Measurements from ENCODE around the gene LRRC75B.
"Not testable (repeated sequence)": the region's sequence is repeated elsewhere in the genome, so short reads cannot be mapped to it uniquely, and the experiment has no call there.

Gene LRRC75B

GRCh38 chr22:24552503-24553286 is 40.2 kb downstream of the LRRC75B start:
- peaks cover 35 to 43% of the 10 kb centered on the region in 2 experiments for H3K36me3 ChIP-seq (ENCODE audit: control insufficient read depth in 1 of 2, insufficient read depth in 2 of 2, low read depth in 1 of 2, low read length in 2 of 2)
- not testable (repeated sequence) for H2BK12ac ChIP-seq (ENCODE audit: low read length in 2 of 2); H4K91ac ChIP-seq (ENCODE audit: low read length); H3K27ac ChIP-seq (ENCODE audit: low read length, poor library complexity, severe bottlenecking); H2AFZ ChIP-seq (ENCODE audit: low read depth, low read length); DNase-seq; H2BK5ac ChIP-seq (ENCODE audit: low read depth, low read length, poor library complexity, severe bottlenecking); H3K23ac ChIP-seq (ENCODE audit: low read length in 2 of 2); H2BK15ac ChIP-seq (ENCODE audit: low read depth, poor library complexity, severe bottlenecking); H3K9me3 ChIP-seq (ENCODE audit: control insufficient read depth, low read length); H2BK120ac ChIP-seq (ENCODE audit: low read depth, low read length); H4K8ac ChIP-seq (ENCODE audit: low read length); H3K14ac ChIP-seq (ENCODE audit: low read length in 2 of 2); H3K4me2 ChIP-seq (ENCODE audit: low read length, poor library complexity, severe bottlenecking); H3K4ac ChIP-seq (ENCODE audit: low read depth in 1 of 2, low read length in 2 of 2); H2AK5ac ChIP-seq (ENCODE audit: low read length, severe bottlenecking); H3K18ac ChIP-seq (ENCODE audit: low read depth in 1 of 2, low read length in 2 of 2); H3K27me3 ChIP-seq (ENCODE audit: control insufficient read depth in 1 of 2, insufficient read depth in 1 of 2, low read length in 2 of 2)
- peaks cover 26% of the 10 kb centered on the region for H3K4me1 ChIP-seq (ENCODE audit: control insufficient read depth, insufficient read depth, low read depth, low read length)
- peaks cover 36% of the 10 kb centered on the region for H3K79me1 ChIP-seq (replicated peaks; ENCODE audit: low read length, poor library complexity, severe bottlenecking)
- 95% methylated on average over 9 of the region's 10 CpGs for WGBS
- H3K4me3 ChIP-seq (ENCODE audit: insufficient read depth in 1 of 2, low read depth in 1 of 2, low read length in 2 of 2): peak overlapping the region in 1 of 2 experiments; percentile 87
- H3K9ac ChIP-seq (ENCODE audit: low read length): peak overlapping the region; percentile 96

- Histone ChIP-seq H3K36me3 (ENCODE audit: control insufficient read depth in 1 of 2, insufficient read depth in 2 of 2, low read depth in 1 of 2, low read length in 2 of 2) (peaks cover 49 to 54% of the 10 kb centered on the region in 2 experiments), H3K23ac (ENCODE audit: low read length in 2 of 2) (no peak overlapping the region), H2AFZ (ENCODE audit: low read depth, low read length) (no peak overlapping the region), H2BK5ac (ENCODE audit: low read depth, low read length, poor library complexity, severe bottlenecking) (no peak overlapping the region), H2BK15ac (ENCODE audit: low read depth, poor library complexity, severe bottlenecking) (no peak overlapping the region), H3K4me1 (ENCODE audit: control insufficient read depth, insufficient read depth, low read depth, low read length) (peaks cover 26% of the 10 kb centered on the region), H2BK12ac (ENCODE audit: low read length in 2 of 2) (no peak overlapping the region), H3K9ac (ENCODE audit: low read length) (peak overlapping the region; percentile 4), H2AK5ac (ENCODE audit: low read length, severe bottlenecking) (peak overlapping the region; percentile 10), H3K14ac (ENCODE audit: low read length in 2 of 2) (no peak overlapping the region), H3K4me2 (ENCODE audit: low read length, poor library complexity, severe bottlenecking) (no peak overlapping the region), H3K4ac (ENCODE audit: low read depth in 1 of 2, low read length in 2 of 2) (no peak overlapping the region), H4K8ac (ENCODE audit: low read length) (peak overlapping the region; percentile 61), H3K9me3 (ENCODE audit: control insufficient read depth, low read length) (no peaks in the 10 kb centered on the region), H3K27me3 (ENCODE audit: control insufficient read depth in 1 of 2, insufficient read depth in 1 of 2, low read length in 2 of 2) (no peaks in the 10 kb centered on the region), H3K27ac (ENCODE audit: low read length, poor library complexity, severe bottlenecking) (no peak overlapping the region), H3K4me3 (ENCODE audit: insufficient read depth in 1 of 2, low read depth in 1 of 2, low read length in 2 of 2) (no peak overlapping the region), H4K91ac (ENCODE audit: low read length) (peak overlapping the region; percentile 18), H2BK120ac (ENCODE audit: low read depth, low read length) (no peak overlapping the region), H3K79me1 (replicated peaks; ENCODE audit: low read length, poor library complexity, severe bottlenecking) (peaks cover 50% of the 10 kb centered on the region), H3K18ac (ENCODE audit: low read depth in 1 of 2, low read length in 2 of 2) (no peak overlapping the region)
- no peak for DNase-seq
- 93% methylated on average over 6 of the region's 6 CpGs for WGBS
Observed at GRCh38 chr22:24550902-24551435, 41.9 kb downstream of the LRRC75B start.

- 93% methylated on average over 8 of the region's 8 CpGs for WGBS
- Histone ChIP-seq H2BK12ac (ENCODE audit: low read length in 2 of 2) (no peak overlapping the region), H4K8ac (ENCODE audit: low read length) (no peak overlapping the region)
Observed at GRCh38 chr22:24550028-24550901, 42.6 kb downstream of the LRRC75B start.

GRCh38 chr22:24548812-24549211 is 44.1 kb downstream of the LRRC75B start:
- no peak overlapping the region for H2AK5ac ChIP-seq (ENCODE audit: low read length, severe bottlenecking)
- H3K4me1 ChIP-seq (ENCODE audit: control insufficient read depth, insufficient read depth, low read depth, low read length): peaks cover 26% of the 10 kb centered on the region
- no peak overlapping the region for H4K8ac ChIP-seq (ENCODE audit: low read length)
- H3K27me3 ChIP-seq (ENCODE audit: control insufficient read depth in 1 of 2, insufficient read depth in 1 of 2, low read length in 2 of 2): no peaks in the 10 kb centered on the region
- no peak overlapping the region for H2AFZ ChIP-seq (ENCODE audit: low read depth, low read length)
- H4K91ac ChIP-seq (ENCODE audit: low read length): no peak overlapping the region
- peaks cover 64 to 68% of the 10 kb centered on the region in 2 experiments for H3K36me3 ChIP-seq (ENCODE audit: control insufficient read depth in 1 of 2, insufficient read depth in 2 of 2, low read depth in 1 of 2, low read length in 2 of 2)
- no peak for DNase-seq
- H3K18ac ChIP-seq (ENCODE audit: low read depth in 1 of 2, low read length in 2 of 2): no peak overlapping the region
- H3K27ac ChIP-seq (ENCODE audit: low read length, poor library complexity, severe bottlenecking): no peak overlapping the region
- WGBS: 98% methylated on average over 4 of the region's 4 CpGs
- H3K23ac ChIP-seq (ENCODE audit: low read length in 2 of 2): no peak overlapping the region
- no peak overlapping the region for H2BK120ac ChIP-seq (ENCODE audit: low read depth, low read length)
- no peak overlapping the region for H3K4me2 ChIP-seq (ENCODE audit: low read length, poor library complexity, severe bottlenecking)
- H2BK15ac ChIP-seq (ENCODE audit: low read depth, poor library complexity, severe bottlenecking): no peak overlapping the region
- H3K79me1 ChIP-seq (replicated peaks; ENCODE audit: low read length, poor library complexity, severe bottlenecking): peaks cover 52% of the 10 kb centered on the region
- peak overlapping the region in 1 of 2 experiments; percentile 66 for H3K4ac ChIP-seq (ENCODE audit: low read depth in 1 of 2, low read length in 2 of 2)
- H3K4me3 ChIP-seq (ENCODE audit: insufficient read depth in 1 of 2, low read depth in 1 of 2, low read length in 2 of 2): no peak overlapping the region
- no peak overlapping the region for H2BK5ac ChIP-seq (ENCODE audit: low read depth, low read length, poor library complexity, severe bottlenecking)
- no peak overlapping the region for H3K9ac ChIP-seq (ENCODE audit: low read length)
- H3K14ac ChIP-seq (ENCODE audit: low read length in 2 of 2): no peak overlapping the region
- H3K9me3 ChIP-seq (ENCODE audit: control insufficient read depth, low read length): no peaks in the 10 kb centered on the region
- no peak overlapping the region for H2BK12ac ChIP-seq (ENCODE audit: low read length in 2 of 2)

More at GRCh38 chr22:24550028-24550901, 42.6 kb downstream of the LRRC75B start:
- Histone ChIP-seq H3K79me1 (replicated peaks; ENCODE audit: low read length, poor library complexity, severe bottlenecking) (peaks cover 50% of the 10 kb centered on the region), H3K27ac (ENCODE audit: low read length, poor library complexity, severe bottlenecking) (no peak overlapping the region), H3K27me3 (ENCODE audit: control insufficient read depth in 1 of 2, insufficient read depth in 1 of 2, low read length in 2 of 2) (no peaks in the 10 kb centered on the region), H3K18ac (ENCODE audit: low read depth in 1 of 2, low read length in 2 of 2) (no peak overlapping the region), H2BK5ac (ENCODE audit: low read depth, low read length, poor library complexity, severe bottlenecking) (no peak overlapping the region), H3K23ac (ENCODE audit: low read length in 2 of 2) (no peak overlapping the region), H4K91ac (ENCODE audit: low read length) (peak overlapping the region; percentile 48), H3K9me3 (ENCODE audit: control insufficient read depth, low read length) (no peaks in the 10 kb centered on the region), H3K4me2 (ENCODE audit: low read length, poor library complexity, severe bottlenecking) (no peak overlapping the region), H2AFZ (ENCODE audit: low read depth, low read length) (no peak overlapping the region), H3K4me1 (ENCODE audit: control insufficient read depth, insufficient read depth, low read depth, low read length) (peaks cover 26% of the 10 kb centered on the region), H2BK15ac (ENCODE audit: low read depth, poor library complexity, severe bottlenecking) (no peak overlapping the region), H3K4me3 (ENCODE audit: insufficient read depth in 1 of 2, low read depth in 1 of 2, low read length in 2 of 2) (no peak overlapping the region), H2BK120ac (ENCODE audit: low read depth, low read length) (no peak overlapping the region), H3K36me3 (ENCODE audit: control insufficient read depth in 1 of 2, insufficient read depth in 2 of 2, low read depth in 1 of 2, low read length in 2 of 2) (peaks cover 49 to 54% of the 10 kb centered on the region in 2 experiments), H3K9ac (ENCODE audit: low read length) (peak overlapping the region; percentile 4), H3K4ac (ENCODE audit: low read depth in 1 of 2, low read length in 2 of 2) (no peak overlapping the region), H2AK5ac (ENCODE audit: low read length, severe bottlenecking) (peak overlapping the region; percentile 10), H3K14ac (ENCODE audit: low read length in 2 of 2) (no peak overlapping the region)
- DNase-seq: no peak

All from mesenchymal stem cell (in vitro differentiated cells and primary cell).